H9 (cell line): Measurements from ENCODE around the gene SP3. TPM values are rescaled to one million over a fixed set of nuclear protein-coding genes. Genes with fewer than 3 reads are reported as not detected.

Experiments
- DNase-seq: peaks from one replicate; pipeline ENCODE4 v3.0.0-alpha.2; 2017
- H2AFZ ChIP-seq: one replicate; pipeline ENCODE4 v1.6.1; 2013; ENCODE audit warnings: mild to moderate bottlenecking, low read length, control low read depth, moderate library complexity
- H2AK5ac ChIP-seq: 2 replicates; pipeline ENCODE4 v1.6.1; 2013; ENCODE audit warnings: low read length, control low read depth, mixed read lengths; ENCODE audit not compliant: insufficient read length
- H2BK120ac ChIP-seq: one replicate; pipeline ENCODE4 v1.6.1; 2013; ENCODE audit warnings: low read depth, mild to moderate bottlenecking, low read length, control low read depth, inconsistent platforms; ENCODE audit not compliant: poor library complexity, severe bottlenecking
- H2BK12ac ChIP-seq: 2 replicates; pipeline ENCODE4 v1.6.1; 2013; ENCODE audit warnings: low read length, control low read depth, mixed read lengths, low read depth; ENCODE audit not compliant: insufficient read length
- H2BK15ac ChIP-seq: 2 replicates; pipeline ENCODE4 v1.6.1; 2013; ENCODE audit warnings: low read depth, low read length, control low read depth
- H2BK20ac ChIP-seq: one replicate; pipeline ENCODE4 v1.6.1; 2013; ENCODE audit warnings: low read depth, mild to moderate bottlenecking, low read length, control low read depth, inconsistent platforms; ENCODE audit not compliant: poor library complexity, severe bottlenecking
- H2BK5ac ChIP-seq: 2 replicates; pipeline ENCODE4 v1.6.1; 2013; ENCODE audit warnings: low read length, control low read depth, mixed read lengths; ENCODE audit not compliant: insufficient read length
- H3K14ac ChIP-seq: 2 replicates; pipeline ENCODE4 v1.6.1; 2013; ENCODE audit warnings: low read length, control low read depth; ENCODE audit not compliant: insufficient read depth
- H3K18ac ChIP-seq: 2 replicates; pipeline ENCODE4 v1.6.1; 2013; ENCODE audit warnings: low read depth, mild to moderate bottlenecking, mixed read lengths, low read length, control low read depth; ENCODE audit not compliant: insufficient read length
- H3K23ac ChIP-seq: 2 replicates; pipeline ENCODE4 v1.6.1; 2013; ENCODE audit warnings: low read length, control low read depth, mixed read lengths, low read depth; ENCODE audit not compliant: insufficient read length
- H3K23me2 ChIP-seq: 2 replicates; pipeline ENCODE4 v1.6.1; 2013; ENCODE audit warnings: low read depth, mild to moderate bottlenecking, mixed read lengths, low read length, control low read depth; ENCODE audit not compliant: insufficient read length, poor library complexity, severe bottlenecking
- H3K27ac ChIP-seq: 2 replicates; pipeline ENCODE4 v1.5.1; 2013; ENCODE audit warnings: low read length, control low read depth, mixed read lengths, low read depth; ENCODE audit not compliant: insufficient read length
- H3K27me3 ChIP-seq: 2 replicates; pipeline ENCODE4 v1.6.1; 2013; ENCODE audit warnings: low read length, control low read depth, inconsistent platforms; ENCODE audit not compliant: insufficient read depth
- H3K4ac ChIP-seq: 2 replicates; pipeline ENCODE4 v1.6.1; 2013; ENCODE audit warnings: low read depth, mild to moderate bottlenecking, control low read depth, inconsistent platforms, low read length, moderate library complexity
- H3K4me1 ChIP-seq: 2 replicates; pipeline ENCODE4 v1.6.1; 2013; ENCODE audit warnings: low read length, control low read depth, inconsistent platforms; ENCODE audit not compliant: insufficient read depth
- H3K4me2 ChIP-seq: 2 replicates; pipeline ENCODE4 v1.6.1; 2013; ENCODE audit warnings: low read length, control low read depth, mixed read lengths; ENCODE audit not compliant: insufficient read length, insufficient read depth
- H3K56ac ChIP-seq: 2 replicates; pipeline ENCODE4 v1.6.1; 2013; ENCODE audit warnings: low read depth, mild to moderate bottlenecking, mixed read lengths, low read length, control low read depth; ENCODE audit not compliant: insufficient read length
- H3K79me1 ChIP-seq: 2 replicates; pipeline ENCODE4 v1.6.1; 2013; ENCODE audit warnings: low read depth, mild to moderate bottlenecking, moderate library complexity, low read length, control low read depth, inconsistent platforms; ENCODE audit not compliant: insufficient read depth, poor library complexity, severe bottlenecking
- H3K79me2 ChIP-seq: 2 replicates; pipeline ENCODE4 v1.6.1; 2013; ENCODE audit warnings: low read length, control low read depth, inconsistent platforms; ENCODE audit not compliant: insufficient read depth
- H3K9ac ChIP-seq: 2 replicates; pipeline ENCODE4 v1.6.1; 2013; ENCODE audit warnings: low read length, control low read depth, mixed read lengths; ENCODE audit not compliant: insufficient read length; ENCODE audit errors: extremely low read depth
- H3K9me3 ChIP-seq: one replicate; pipeline ENCODE4 v1.6.1; 2013; ENCODE audit warnings: low read depth, low read length, inconsistent platforms; ENCODE audit not compliant: control insufficient read depth
- H3T11ph ChIP-seq: one replicate; pipeline ENCODE4 v1.6.1; 2013; ENCODE audit warnings: mild to moderate bottlenecking, low read length, control low read depth, inconsistent platforms
- H4K20me1 ChIP-seq: one replicate; pipeline ENCODE4 v1.6.1; 2013; ENCODE audit not compliant: control insufficient read depth, insufficient read length, insufficient read depth
- H4K5ac ChIP-seq: 2 replicates; pipeline ENCODE4 v1.6.1; 2013; ENCODE audit warnings: low read depth, mild to moderate bottlenecking, mixed read lengths, low read length, control low read depth; ENCODE audit not compliant: insufficient read length
- H4K8ac ChIP-seq: replicated peaks from 2 replicates; pipeline ENCODE4 v1.6.1; 2013; ENCODE audit warnings: low read length, control low read depth, mixed read lengths, low read depth; ENCODE audit not compliant: insufficient read length
- H4K91ac ChIP-seq: 2 replicates; pipeline ENCODE4 v1.6.1; 2013; ENCODE audit warnings: low read depth, mild to moderate bottlenecking, moderate library complexity, mixed read lengths, low read length, control low read depth; ENCODE audit not compliant: insufficient read length
- H3K27ac Mint-ChIP-seq, 3 experiments: 2 replicates in 2 of 3; 3 replicates in 1 of 3; pipeline ENCODE4 v1.8.0; 2020 to 2021; ENCODE audit warnings: mixed read lengths in 3 of 3, mild to moderate bottlenecking in 1 of 3, moderate library complexity in 1 of 3
- H3K27me3 Mint-ChIP-seq: 2 replicates; pipeline ENCODE4 v1.8.0; 2021; ENCODE audit warnings: low read depth, mild to moderate bottlenecking, moderate library complexity, mixed read lengths
- H3K36me3 Mint-ChIP-seq, 3 experiments: 2 replicates in 2 of 3; 3 replicates in 1 of 3; pipeline ENCODE4 v1.8.0; 2020 to 2021; ENCODE audit warnings: low read depth in 3 of 3, mixed read lengths in 3 of 3; ENCODE audit not compliant: insufficient read depth in 1 of 3
- H3K4me1 Mint-ChIP-seq, 2 experiments: 2 replicates each; pipeline ENCODE4 v1.8.0; 2020; ENCODE audit warnings: mixed read lengths in 2 of 2
- H3K4me3 Mint-ChIP-seq, 2 experiments: 2 replicates in 1 of 2; 3 replicates in 1 of 2; pipeline ENCODE4 v1.8.0; 2020 to 2021; ENCODE audit warnings: mild to moderate bottlenecking in 2 of 2, mixed read lengths in 2 of 2, moderate library complexity in 1 of 2
- H3K9me3 Mint-ChIP-seq, 2 experiments: 2 replicates in 1 of 2; 3 replicates in 1 of 2; pipeline ENCODE4 v1.8.0; 2020; ENCODE audit warnings: mild to moderate bottlenecking in 2 of 2, mixed read lengths in 2 of 2, moderate library complexity in 1 of 2
- WGBS: extraction: QIAGEN DNeasy Blood & Tissue Kit; methylation state at CpG from one replicate; pipeline ENCODE4 v1.1.7; 2013; ENCODE audit warnings: missing lambda C conversion rate, low lambda C conversion rate, mixed read lengths; ENCODE audit not compliant: insufficient read length; ENCODE audit errors: extremely low coverage; 5-methylcytosine and 5-hydroxymethylcytosine counted together
- total RNA-seq: library from RNA; stranded (reverse); gene quantifications from 2 replicates; pipeline ENCODE4 v1.2.1, GENCODE V29; 2021
- TF ChIP-seq, protein P1 (sequence below): fragments of 200-600 bp; sonication (generic); conservative IDR thresholded peaks from 3 replicates; pipeline ENCODE4 v1.8.0; 2021; ENCODE audit warnings: antibody characterized with exemption, mild to moderate bottlenecking

Gene SP3
- total RNA-seq, 1 experiment from 2014 or later, result 86.3 TPM

DNA sequence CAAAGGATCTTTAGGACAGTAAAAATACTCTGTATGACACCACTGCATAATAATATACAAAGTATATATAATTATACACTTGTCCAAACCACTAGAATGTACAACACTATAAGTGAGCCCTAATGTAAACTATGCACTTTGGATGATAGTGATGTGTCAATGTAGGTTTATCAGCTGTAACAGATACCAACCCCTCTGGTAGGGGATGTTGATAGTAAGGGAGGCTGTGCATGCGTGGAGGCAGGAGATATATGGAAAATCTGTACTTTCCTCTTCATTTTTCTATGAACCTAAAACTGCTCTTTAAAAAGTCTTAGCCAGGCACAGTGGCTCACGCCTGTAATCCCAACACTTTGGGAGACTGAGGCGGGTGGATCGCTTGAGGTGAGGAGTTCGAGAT is 37.5 kb upstream of the SP3 start:
- Histone ChIP-seq H3K4ac (no peak overlapping the region), H4K91ac (no peak overlapping the region), H4K5ac (no peak overlapping the region), H2BK5ac (no peak overlapping the region), H3K79me1 (no peaks in the 10 kb centered on the region), H3K9ac (no peak overlapping the region), H3K23ac (no peak overlapping the region), H3T11ph (no peak overlapping the region), H3K56ac (no peak overlapping the region), H2BK20ac (no peak overlapping the region), H2AK5ac (no peak overlapping the region), H3K4me1 (no peaks in the 10 kb centered on the region; the same call in 1 of the 2 replicates), H4K20me1 (no peaks in the 10 kb centered on the region), H3K27me3 (no peaks in the 10 kb centered on the region), H2BK15ac (no peak overlapping the region), H3K79me2 (no peaks in the 10 kb centered on the region), H3K23me2 (no peaks in the 10 kb centered on the region), H2BK12ac (no peak overlapping the region), H3K4me2 (no peak overlapping the region), H3K9me3 (no peaks in the 10 kb centered on the region), H2BK120ac (no peak overlapping the region), H4K8ac (no peak overlapping the region), H3K18ac (no peak overlapping the region), H3K14ac (no peak overlapping the region), H3K27ac (no peak overlapping the region), H2AFZ (no peak overlapping the region)
- Mint-ChIP-seq H3K27ac (no peak overlapping the region), H3K4me3 (no peak overlapping the region), H3K36me3 (no peaks in the 10 kb centered on the region), H3K4me1 (peaks cover 6% of the 10 kb centered on the region in 2 experiments), H3K27me3 (no peaks in the 10 kb centered on the region), H3K9me3 (no peaks in the 10 kb centered on the region; a peak in 1 of 5 replicates)
- WGBS, result no CpG with 5 or more reads among the region's 5 CpGs
- TF ChIP-seq, protein P1, sequence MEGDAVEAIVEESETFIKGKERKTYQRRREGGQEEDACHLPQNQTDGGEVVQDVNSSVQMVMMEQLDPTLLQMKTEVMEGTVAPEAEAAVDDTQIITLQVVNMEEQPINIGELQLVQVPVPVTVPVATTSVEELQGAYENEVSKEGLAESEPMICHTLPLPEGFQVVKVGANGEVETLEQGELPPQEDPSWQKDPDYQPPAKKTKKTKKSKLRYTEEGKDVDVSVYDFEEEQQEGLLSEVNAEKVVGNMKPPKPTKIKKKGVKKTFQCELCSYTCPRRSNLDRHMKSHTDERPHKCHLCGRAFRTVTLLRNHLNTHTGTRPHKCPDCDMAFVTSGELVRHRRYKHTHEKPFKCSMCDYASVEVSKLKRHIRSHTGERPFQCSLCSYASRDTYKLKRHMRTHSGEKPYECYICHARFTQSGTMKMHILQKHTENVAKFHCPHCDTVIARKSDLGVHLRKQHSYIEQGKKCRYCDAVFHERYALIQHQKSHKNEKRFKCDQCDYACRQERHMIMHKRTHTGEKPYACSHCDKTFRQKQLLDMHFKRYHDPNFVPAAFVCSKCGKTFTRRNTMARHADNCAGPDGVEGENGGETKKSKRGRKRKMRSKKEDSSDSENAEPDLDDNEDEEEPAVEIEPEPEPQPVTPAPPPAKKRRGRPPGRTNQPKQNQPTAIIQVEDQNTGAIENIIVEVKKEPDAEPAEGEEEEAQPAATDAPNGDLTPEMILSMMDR, result no peak
- no peak for DNase-seq
